MCF 10A (cell line): ENCODE measurements around the gene SPRN. TPM values are rescaled to one million over a fixed set of nuclear protein-coding genes. Genes with fewer than 3 reads are reported as not detected.

Experiments
- BruUV-seq: library from RNA; stranded (reverse); fragments of 400-500 nt; replicated peaks from 2 replicates; lab custom pipeline; 2021; lab: Mats Ljungman, UMichigan
- CTCF ChIA-PET: fragments of 300-600 bp; sonication (Branson Sonifier 250); formaldehyde crosslinking; extraction: SDS; loops from one replicate; lab custom pipeline; 2021; ENCODE audit warnings: antibody characterized with exemption, inconsistent platforms; lab: Yijun Ruan, JAX
- POLR2A ChIA-PET: fragments of 300-600, 350-650 bp; sonication (Branson Sonifier 250); formaldehyde crosslinking; extraction: SDS; loops from one replicate; lab custom pipeline; 2020; ENCODE audit warnings: antibody characterized with exemption, inconsistent platforms; lab: Yijun Ruan, JAX
- DNase-seq: peaks from one replicate; pipeline ENCODE4 v3.0.0-alpha.2; 2018; ENCODE audit not compliant: unreplicated experiment
- H3K27ac Mint-ChIP-seq: one replicate; pipeline ENCODE4 v1.8.0; 2022; ENCODE audit warnings: mild to moderate bottlenecking, low read depth, mixed read lengths; ENCODE audit not compliant: unreplicated experiment
- H3K27me3 Mint-ChIP-seq: one replicate; pipeline ENCODE4 v1.8.0; 2022; ENCODE audit warnings: mixed read lengths; ENCODE audit not compliant: insufficient read depth, unreplicated experiment
- H3K36me3 Mint-ChIP-seq: one replicate; pipeline ENCODE4 v1.8.0; 2022; ENCODE audit warnings: mild to moderate bottlenecking, moderate library complexity, mixed read lengths; ENCODE audit not compliant: insufficient read depth, unreplicated experiment
- H3K4me1 Mint-ChIP-seq: one replicate; pipeline ENCODE4 v1.8.0; 2022; ENCODE audit warnings: mixed read lengths; ENCODE audit not compliant: insufficient read depth, unreplicated experiment
- H3K4me3 Mint-ChIP-seq: one replicate; pipeline ENCODE4 v1.8.0; 2022; ENCODE audit warnings: mild to moderate bottlenecking, moderate library complexity, mixed read lengths; ENCODE audit not compliant: unreplicated experiment
- H3K9me3 Mint-ChIP-seq: one replicate; pipeline ENCODE4 v1.8.0; 2022; ENCODE audit warnings: mixed read lengths; ENCODE audit not compliant: unreplicated experiment
- CTCF ChIP-seq: fragments of 200-600 bp; IDR thresholded peaks from one replicate; pipeline ENCODE4 v1.8.0; 2022; ENCODE audit warnings: antibody characterized with exemption, mild to moderate bottlenecking; ENCODE audit not compliant: unreplicated experiment
- intact Hi-C: fragments of 100-400 bp; cut with micrococcal nuclease; formaldehyde crosslinking; loops from 2 replicates; pipeline ENCODE4 v1.14.1; 2022
- total RNA-seq: library from RNA; stranded (reverse); gene quantifications from 2 replicates; pipeline ENCODE4 v1.2.3, GENCODE V29; 2022

SPRN gene
- total RNA-seq, 1 experiment from 2014 or later: not detected

DNA sequence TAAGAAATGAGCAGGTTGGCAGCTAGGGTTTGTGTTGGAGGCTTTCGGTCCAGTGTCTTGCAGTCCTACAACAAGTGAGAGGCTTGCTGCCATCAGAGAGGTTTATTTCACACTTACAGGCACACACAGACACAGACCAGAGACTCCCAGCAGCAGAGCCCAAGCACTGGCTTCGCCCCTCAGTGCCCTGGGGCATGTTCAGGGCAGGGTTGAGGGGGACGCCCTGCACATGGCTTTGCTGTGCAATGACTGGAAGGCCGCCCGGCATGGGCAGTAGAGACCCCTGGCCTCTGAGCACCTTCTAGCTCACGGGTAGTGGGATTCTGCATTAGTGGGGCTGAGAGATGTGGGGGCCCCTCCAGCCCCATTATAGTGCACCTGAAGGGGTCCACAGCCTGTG, 3.8 kb downstream of the SPRN start:
- Mint-ChIP-seq H3K9me3 (no peaks in the 10 kb centered on the region), H3K36me3 (peaks cover 39% of the 10 kb centered on the region), H3K27me3 (no peaks in the 10 kb centered on the region), H3K27ac (no peak overlapping the region), H3K4me1 (no peaks in the 10 kb centered on the region), H3K4me3 (no peak overlapping the region)
- BruUV-seq: no TSS peak
- ChIA-PET POLR2A (no interaction called here), CTCF (no interaction called here)
- intact Hi-C loops: no loop called here
- TF ChIP-seq CTCF: no peak
- no peak for DNase-seq

DNA sequence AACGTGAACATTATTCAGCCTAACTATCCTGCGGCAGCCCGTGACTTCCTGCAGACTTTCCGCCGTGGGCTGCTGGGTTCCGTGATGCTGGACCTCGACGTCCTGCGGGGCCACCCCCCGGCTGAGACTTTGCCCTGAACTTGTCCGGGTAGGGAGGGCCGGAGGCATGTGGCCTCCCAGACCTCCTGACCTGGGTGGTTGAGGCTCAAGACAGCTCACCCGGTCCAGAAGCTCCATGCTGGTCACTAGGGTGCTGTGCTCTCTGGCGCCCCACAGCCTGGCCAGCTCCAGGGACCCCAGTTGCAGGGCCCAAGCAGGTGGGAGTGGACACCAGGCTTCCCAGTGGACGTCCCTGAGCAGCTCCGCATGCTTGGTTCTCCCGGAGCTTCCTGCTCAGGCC, 4.4 kb downstream of the SPRN start:
- Mint-ChIP-seq H3K4me3 (no peak overlapping the region), H3K4me1 (no peaks in the 10 kb centered on the region), H3K36me3 (peaks cover 44% of the 10 kb centered on the region), H3K27me3 (no peaks in the 10 kb centered on the region), H3K9me3 (no peaks in the 10 kb centered on the region), H3K27ac (no peak overlapping the region)
- intact Hi-C loops: no loop called here
- no peak for DNase-seq
- POLR2A ChIA-PET: no interaction called here
- BruUV-seq: TSS peak; percentile 60
- CTCF ChIA-PET: no interaction called here
- no peak for TF ChIP-seq CTCF

GRCh38 chr10:133419211-133419950, 5.0 kb downstream of the SPRN start:
- peaks cover 50% of the 10 kb centered on the region for H3K36me3 Mint-ChIP-seq
- intact Hi-C loops: no loop called here
- H3K27ac Mint-ChIP-seq: no peak overlapping the region
- no peaks in the 10 kb centered on the region for H3K27me3 Mint-ChIP-seq
- H3K9me3 Mint-ChIP-seq: no peaks in the 10 kb centered on the region
- no peak overlapping the region for H3K4me3 Mint-ChIP-seq
- CTCF ChIA-PET: no interaction called here
- POLR2A ChIA-PET: no interaction called here
- H3K4me1 Mint-ChIP-seq: no peaks in the 10 kb centered on the region
- TF ChIP-seq CTCF: no peak
- DNase-seq: no peak
- no TSS peak for BruUV-seq

DNA sequence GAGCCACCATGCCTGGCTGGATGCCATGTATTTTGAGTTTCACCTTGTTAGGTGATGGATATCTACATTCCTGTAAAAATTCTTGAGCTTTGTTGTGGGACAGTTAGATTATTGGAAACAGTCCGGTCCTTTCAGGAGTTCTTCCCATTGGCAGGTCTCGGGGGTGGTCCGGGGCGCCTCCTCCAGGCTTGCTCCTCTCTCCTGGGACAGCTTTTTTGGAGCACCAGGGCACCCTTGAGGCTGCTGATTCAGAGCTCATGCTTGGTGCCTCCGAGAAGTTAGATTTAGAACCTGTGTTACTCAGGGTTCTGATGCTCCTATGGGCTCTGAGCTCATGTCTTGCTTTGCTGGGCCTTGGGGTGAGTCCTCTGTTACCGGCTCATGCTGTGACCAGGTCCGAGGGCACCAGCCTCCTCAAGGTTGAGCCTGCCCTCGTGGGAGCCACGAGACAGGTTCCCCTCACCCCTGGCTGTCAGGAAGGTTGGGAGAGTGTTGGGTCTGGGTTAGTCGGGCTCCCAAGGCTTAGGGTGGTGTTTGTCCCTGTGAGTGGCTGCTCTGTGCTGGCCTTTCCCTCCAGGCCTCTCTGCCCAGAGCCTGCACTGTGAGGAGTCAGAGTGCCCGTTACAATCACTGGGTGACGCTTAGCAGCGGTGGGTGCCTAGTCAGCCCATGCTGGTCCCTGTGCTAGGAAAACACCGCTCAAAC, 6.0 kb downstream of the SPRN start:
- CTCF ChIA-PET: interaction anchor here (0.6 kb wide), 1 partner anchor 19 kb away, joined by 4 read pairs; no protein-coding TSS in a partner anchor
- intact Hi-C loops: no loop called here
- Mint-ChIP-seq H3K4me3 (no peak overlapping the region), H3K27me3 (no peaks in the 10 kb centered on the region), H3K36me3 (peaks cover 59% of the 10 kb centered on the region), H3K4me1 (no peaks in the 10 kb centered on the region), H3K27ac (no peak overlapping the region), H3K9me3 (no peaks in the 10 kb centered on the region)
- no TSS peak for BruUV-seq
- POLR2A ChIA-PET: no interaction called here
- no peak for DNase-seq
- no peak for TF ChIP-seq CTCF
